HG02973 (cell line): Measurements from ENCODE around the gene MAD2L1BP.
"Not testable (repeated sequence)": the region's sequence is repeated elsewhere in the genome, so short reads cannot be mapped to it uniquely, and the experiment has no call there.

Experiments used
- ATAC-seq: cut with Tn5 transposase; IDR thresholded peaks from one replicate; pipeline ENCODE4 v1.9.1; 2021; ENCODE audit warnings: moderate library complexity; ENCODE audit not compliant: unreplicated experiment

MAD2L1BP gene, protein sequence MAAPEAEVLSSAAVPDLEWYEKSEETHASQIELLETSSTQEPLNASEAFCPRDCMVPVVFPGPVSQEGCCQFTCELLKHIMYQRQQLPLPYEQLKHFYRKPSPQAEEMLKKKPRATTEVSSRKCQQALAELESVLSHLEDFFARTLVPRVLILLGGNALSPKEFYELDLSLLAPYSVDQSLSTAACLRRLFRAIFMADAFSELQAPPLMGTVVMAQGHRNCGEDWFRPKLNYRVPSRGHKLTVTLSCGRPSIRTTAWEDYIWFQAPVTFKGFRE

DNA sequence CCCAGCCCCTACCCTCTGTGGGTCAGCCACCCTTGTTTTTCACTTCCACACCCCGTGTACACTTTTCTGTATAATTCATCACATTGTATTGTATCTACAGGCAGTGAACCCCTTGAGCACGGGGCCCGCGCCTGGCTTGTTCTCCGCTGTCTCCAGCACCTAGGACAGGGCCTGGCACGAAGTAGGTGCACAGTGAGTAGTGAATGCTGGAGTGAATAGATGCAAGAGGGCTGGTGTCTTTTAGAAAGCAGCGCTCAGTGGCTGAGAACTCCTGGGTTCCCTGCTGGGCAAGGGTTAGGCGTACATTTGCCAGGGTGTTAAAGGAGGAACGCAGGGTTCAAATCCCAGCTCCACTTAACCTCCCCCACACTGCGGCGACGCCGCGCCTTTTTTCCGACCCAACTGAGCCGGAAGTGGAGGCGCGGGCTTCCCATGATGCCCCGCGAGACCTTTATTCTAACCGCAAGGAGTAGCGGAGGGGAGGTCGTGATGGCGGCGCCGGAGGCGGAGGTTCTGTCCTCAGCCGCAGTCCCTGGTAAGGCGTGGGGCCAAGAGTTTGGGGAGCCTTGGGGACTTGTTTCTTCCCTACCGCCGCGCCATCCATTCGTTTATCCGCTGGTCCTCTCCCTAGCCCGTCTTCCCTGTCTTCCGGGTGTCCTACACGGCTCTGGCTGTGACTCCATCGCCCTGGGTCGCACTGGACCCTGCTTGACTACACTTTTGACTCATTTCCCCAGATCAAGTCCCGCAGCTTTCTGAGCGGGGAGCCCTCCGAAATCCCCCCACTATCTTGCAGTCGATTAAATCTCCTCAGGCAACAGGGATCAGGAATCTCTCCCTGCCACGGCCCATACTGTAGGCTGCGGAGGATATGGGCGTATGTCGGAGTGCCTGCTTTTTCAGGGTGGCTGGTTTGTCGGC, at the start of gene MAD2L1BP:
Gene MAD2L1BP, plus strand, starts transcription at position 454 of the 921 bp plus-strand sequence. Its CDS starts 36 bp downstream, at position 490.
- ATAC-seq, result peak; percentile 59

DNA sequence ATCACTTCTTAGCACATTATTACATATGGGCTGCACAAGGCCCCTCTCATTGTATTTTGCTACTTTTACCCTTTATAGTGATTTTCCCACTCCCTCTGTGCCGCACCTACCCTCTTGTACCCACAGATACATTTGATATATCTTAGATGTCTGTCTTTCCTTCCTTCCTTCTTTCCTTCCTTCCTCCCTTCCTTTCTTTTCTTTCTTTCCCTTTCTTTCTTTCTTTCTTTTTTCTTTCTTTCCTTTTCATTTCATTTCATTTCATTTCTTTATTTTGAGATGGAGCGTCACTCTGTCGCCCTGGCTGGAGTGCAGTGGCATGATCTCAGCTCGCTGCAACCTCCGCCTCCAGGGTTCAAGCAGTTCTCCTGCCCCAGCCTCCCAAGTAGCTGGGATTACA, 47.4 kb upstream of the MAD2L1BP start:
- ATAC-seq, result no peak

DNA sequence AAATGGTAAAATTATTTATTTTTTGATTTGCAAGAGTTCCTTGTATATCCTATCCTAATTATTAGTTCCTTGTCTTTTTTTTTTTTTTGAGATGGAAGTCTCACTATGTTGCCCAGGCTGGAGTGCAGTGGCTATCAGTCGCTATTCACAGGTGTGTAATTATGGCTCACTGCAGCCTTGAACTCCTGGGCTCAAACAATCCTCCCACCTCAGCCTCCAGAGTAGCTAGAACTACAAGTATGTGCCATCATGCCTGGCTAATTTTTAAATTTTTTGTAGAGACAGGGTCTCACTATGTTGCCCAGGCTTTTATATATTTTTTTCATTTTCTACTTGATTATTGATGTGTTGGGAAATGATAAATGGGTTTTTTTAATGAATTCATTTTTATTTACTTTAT, 46.1 kb upstream of the MAD2L1BP start:
- ATAC-seq, result not testable (repeated sequence)

DNA sequence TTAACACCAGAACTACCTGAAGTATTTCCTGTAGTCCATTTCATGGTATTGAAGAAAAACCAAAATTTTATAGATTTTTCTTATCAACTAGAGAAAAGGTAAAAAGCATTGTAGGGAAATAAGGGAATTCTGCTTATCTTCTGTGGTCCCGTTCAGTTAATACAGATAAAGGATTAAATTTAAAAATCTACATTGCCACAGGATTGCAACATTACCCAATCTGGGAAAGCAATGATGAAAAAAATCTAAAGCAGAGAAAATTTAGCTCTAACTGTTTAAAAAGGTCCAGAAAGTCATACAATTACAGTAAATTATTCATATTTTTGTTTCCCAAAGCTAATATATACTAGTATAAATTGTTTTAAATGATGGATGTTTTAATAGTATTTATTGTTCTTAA, 41.7 kb upstream of the MAD2L1BP start:
- no peak for ATAC-seq

DNA sequence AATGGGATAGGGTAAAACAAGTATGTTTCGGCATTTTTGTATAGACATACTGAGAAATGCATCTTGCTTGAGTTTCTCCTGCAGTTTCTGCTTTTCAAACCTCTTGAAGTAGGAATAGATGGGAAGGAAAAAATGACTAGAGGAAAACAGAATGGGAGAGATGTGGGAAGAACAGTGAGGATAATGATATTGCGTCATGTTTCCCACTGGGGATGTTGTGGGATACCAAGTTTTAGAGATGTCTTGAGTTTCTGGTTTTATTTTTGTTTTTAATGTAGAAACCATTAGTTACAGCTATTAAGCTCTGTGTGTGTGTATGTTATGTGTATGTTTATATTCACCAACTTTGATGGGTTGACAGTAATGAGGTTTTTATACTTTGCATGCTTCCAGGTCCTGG, 35.0 kb upstream of the MAD2L1BP start:
- ATAC-seq, result no peak

DNA sequence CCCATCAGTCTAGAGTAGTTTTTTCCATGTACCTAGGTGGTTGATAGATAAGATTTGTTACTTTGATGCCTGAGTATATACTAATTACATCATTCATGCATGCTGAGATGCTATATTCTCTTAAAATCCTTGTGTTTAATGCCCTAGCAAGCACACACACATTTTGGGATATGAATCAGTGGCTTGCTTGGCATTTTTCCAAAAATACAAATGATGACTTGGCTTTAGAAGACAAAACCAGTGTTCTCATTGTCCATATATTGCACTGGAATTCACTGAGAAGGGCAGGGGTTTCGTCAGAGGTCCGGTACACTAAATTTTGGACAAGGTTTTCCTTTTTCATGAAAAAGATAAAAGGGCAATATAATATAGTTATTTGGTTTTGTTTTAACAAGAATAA, 31.5 kb upstream of the MAD2L1BP start:
- no peak for ATAC-seq

DNA sequence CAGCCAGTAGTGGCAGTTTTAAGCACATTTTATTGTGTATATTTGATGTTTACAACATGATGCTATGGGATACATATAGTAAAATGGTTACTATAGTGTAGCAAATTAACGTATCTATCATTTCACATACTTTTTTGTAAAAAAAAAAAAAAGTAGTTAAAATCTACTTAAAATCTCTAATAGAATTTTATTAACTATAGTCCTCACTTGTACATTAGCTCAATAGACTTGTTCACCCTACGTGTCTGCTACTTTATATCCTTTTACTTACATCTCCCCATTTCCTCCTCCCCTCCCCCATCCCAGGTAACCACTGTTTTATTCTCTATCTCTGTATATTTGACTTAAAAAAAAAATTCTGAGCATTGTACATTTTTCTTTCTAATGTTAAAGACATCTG, 29.6 kb upstream of the MAD2L1BP start:
- no peak for ATAC-seq

DNA sequence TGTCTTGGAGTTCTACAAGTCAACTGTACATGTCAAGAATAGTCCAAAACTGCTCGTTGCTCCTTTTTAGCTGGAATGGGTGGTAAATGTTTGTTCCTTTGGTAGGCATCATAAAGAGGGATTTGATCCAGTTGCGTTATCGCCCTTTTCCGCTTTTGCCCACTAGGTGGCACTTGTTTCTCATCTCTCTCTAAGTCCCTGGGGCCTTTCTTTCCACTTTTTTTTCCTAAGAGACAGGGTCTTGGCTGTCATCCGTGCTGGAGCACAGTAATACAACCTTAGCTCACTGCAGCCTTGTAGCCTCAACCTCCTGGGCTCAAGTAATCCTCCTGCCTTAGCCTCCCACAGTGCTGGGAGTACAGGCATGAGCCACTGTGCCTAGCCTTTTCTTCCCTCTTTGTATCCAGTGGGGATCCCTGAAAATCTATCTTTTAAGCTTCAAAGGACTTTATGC, 27.3 kb upstream of the MAD2L1BP start:
- no peak for ATAC-seq

DNA sequence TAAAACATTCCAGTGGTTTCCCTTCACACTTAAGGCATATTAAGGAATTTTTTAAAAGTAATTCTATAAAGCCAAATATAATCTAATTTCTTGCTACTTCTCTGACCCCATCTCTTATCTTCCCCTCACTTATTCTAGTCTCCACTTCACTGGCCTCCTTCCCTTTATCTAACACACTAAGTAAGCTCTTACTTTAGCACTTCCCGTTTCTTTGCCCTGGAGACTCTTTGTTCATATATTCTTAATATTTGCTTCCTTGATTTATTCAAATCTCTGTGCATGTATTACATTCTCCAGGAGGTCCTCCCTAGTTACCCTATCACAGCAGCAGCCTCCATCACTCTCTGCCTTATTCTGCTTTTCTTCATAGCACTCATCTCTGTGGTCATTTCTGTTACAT, 26.8 kb upstream of the MAD2L1BP start:
- ATAC-seq, result no peak

DNA sequence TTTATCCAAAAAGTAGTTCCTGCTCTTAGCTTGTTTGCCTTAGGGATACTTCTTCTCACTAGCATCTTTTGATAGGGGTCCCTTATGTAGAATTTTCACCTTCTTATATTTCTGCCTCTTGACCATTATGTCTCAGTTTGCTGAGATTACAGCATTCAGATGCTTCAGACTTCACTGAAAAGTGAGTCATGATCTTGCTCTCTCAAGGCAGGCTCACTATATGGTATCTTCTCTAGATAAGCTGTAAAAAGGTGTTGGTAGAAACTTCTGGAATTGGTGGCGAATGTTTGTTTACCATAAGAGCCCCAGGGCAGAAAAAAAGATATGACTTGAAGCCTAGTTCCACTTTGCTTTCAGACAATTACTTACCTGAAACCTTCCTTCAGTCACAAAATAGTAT, 26.2 kb upstream of the MAD2L1BP start:
- ATAC-seq, result no peak

DNA sequence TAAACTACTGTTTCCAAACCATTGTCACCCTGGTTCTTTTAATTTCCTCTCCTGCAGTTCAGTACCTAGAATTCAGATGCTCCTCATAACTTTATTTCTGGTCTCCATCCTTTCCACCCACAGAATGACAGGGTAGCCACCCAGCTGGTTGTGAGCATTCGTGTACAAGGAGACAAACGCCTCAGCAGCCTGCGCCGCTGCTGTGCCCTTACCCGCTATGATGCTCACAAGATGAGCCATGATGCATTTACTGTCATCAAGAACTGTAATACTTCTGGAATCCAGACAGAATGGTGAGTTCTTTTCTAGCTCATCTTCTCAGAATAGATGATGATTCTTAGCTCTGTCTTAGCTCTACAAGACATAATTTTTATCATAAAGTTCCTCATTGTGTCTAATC, 25.2 kb upstream of the MAD2L1BP start:
- ATAC-seq, result no peak

DNA sequence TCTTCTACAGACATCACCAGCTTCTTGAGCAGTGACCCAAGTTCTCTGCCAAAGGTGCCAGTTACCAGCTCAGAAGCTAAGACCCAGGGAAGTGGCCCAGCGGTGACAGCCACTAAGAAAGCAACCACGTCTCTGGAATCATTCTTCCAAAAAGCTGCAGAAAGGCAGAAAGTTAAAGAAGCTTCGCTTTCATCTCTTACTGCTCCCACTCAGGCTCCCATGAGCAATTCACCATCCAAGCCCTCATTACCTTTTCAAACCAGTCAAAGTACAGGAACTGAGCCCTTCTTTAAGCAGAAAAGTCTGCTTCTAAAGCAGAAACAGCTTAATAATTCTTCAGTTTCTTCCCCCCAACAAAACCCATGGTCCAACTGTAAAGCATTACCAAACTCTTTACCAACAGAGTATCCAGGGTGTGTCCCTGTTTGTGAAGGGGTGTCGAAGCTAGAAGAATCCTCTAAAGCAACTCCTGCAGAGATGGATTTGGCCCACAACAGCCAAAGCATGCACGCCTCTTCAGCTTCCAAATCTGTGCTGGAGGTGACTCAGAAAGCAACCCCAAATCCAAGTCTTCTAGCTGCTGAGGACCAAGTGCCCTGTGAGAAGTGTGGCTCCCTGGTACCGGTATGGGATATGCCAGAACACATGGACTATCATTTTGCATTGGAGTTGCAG, 21.8 kb upstream of the MAD2L1BP start:
- ATAC-seq, result no peak

DNA sequence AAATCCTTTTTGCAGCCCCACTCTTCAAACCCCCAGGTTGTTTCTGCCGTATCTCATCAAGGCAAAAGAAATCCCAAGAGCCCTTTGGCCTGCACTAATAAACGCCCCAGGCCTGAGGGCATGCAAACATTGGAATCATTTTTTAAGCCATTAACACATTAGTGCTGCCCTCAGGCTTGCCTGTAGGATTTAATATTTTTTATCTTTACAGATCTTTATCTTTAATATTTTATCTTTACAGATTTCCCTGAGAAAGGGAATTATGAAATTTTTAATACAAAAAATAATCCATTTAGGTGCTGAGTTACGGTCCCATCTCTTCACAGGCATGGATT, 21.3 kb upstream of the MAD2L1BP start:
- ATAC-seq, result no peak

DNA sequence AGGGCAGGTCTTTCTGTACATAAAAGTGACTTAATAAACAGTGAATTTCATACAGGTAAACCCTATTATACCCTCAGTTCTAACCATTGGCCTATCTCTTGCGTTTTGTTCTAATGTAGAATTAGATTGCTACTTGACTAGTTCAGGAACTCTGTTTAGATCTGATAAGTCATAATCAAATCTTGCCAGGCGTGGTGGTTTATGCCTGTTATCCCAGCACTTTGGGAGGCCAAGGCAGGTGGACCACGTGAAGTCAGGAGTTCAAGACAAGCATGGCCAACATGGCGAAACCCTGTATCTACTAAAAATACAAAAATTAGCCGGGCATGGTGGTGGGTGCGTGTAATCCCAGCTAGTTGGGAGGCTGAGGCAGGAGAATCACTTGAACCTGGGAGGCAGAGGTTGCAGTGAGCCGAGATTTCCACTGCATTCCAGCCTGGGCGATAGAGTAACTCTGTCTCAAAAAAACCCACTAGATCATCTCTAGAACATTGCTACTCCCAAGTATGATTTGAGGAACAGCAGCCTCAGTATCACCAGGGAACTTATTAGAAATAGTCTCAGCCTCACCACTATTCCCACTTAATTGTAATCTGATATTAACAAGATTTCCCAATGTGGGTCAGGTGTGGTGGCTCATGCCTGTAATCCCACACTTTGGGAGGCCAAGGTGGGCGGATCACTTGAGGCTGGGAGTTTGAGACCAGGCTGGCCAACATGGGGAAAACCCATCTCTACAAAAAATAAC, 18.7 kb upstream of the MAD2L1BP start:
- no peak for ATAC-seq

DNA sequence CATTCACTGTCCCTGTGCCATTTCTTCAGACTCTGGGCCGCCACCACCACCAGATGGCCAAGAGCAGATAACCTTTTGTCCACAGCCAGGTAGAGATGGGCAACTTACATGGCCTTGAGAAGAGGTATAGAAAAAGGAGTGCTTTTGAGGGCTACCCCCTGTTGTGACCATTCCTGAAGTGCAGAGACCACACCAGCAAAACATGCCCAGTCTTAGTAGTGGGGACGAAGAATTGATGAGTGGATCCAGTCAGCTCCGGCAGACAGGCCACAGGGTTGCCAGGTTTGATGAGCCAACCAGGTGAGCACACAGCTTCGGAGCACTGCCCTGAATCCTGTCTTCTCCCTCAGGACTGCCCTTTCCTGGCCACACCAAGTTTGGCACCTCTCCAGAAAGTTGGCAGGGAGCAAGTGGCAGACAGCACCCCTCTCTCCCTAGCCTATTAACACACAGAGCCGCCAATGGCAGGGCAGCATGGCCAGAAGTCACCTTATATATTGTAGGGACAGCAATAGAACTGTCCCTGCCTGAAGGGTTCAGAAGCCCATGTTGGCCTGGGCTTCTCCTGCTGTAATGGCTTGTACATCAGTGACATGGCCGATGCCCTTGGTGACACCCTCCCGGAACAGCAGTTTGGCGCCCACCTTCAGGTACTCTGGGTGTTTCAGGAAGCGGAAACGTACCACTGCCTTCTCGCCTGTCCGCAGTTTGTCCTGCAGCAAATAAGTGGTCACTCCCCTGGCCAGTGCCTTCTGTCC, 14.4 kb upstream of the MAD2L1BP start:
- ATAC-seq, result no peak

DNA sequence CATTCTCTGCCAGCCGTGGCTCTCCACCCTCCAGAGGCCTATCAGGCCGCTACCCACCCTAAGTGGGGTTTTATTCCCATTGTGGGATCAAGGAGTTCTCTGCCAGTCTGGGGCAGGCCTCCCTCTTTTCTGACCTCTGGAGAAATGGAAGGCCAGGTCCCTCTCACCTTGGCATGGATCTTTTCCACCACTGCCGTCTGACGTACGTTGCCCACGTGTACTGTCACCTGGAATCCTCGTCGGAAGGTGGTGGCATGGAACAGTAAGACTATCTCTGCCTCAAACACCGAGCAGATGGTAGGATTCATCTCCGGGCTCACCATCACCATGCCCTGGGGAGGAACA, 13.8 kb upstream of the MAD2L1BP start:
- no peak for ATAC-seq

DNA sequence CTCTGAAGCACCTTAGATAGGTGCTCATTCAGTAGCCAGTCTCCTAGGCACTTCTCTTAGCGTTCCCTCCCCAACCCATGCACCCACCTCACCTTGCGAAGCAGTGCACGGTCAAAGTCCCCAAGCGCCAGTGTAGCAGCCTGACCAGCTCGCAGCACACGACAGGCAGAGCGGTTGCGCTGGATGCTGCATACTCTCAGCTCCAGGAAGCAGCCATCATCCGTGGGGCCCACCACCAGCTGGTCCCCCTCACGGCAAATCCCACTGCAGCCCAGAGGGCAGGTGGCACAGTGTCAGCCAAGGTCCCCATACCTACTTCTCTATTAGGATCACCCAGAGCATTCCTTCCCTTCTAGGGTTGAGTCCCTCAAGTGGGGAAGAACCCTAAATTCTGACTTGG, 13.1 kb upstream of the MAD2L1BP start:
- no peak for ATAC-seq

DNA sequence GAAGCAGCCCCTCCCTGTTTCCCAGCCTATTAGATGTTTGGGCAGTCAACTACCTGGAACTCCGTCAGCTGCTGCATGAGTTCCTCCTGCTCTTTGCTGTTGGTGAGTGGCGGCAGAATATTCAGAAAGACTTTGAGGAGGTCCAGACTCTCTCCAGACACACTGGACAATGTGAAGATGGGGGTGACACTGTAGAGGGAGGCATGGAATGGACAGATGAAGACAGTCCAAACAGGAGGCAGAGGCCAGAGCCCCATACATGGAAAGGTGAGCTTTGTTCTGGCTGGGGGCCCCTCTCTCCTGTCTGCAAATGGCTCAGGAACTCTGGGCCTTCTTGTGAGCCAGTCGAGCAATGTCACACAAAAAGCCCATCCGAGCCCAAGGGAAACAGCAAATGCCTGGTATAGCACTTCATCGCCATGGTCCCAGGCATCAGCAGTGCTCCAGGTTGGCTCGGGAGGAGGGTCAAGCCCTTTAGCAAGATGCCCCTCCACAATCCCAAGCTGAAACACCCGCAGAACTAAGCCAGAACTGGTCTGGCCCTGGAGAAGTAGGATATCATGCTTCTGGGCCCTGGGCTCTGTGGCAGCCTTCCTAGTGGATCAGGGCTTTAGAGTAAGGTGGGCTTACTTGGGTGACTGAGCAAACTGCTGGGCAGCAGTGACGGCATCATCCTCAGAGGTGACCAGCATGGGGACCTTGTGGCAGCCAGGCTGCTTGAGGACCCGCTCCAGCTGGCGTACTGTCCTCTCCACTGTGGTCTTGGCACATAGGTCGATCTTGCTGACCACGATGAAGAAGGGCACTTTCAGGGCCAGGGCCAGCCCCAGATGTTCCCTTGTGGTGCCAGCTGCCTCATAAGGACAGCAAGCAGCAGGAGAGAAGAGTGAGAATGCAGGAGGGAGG, 11.5 kb upstream of the MAD2L1BP start:
- no peak for ATAC-seq

DNA sequence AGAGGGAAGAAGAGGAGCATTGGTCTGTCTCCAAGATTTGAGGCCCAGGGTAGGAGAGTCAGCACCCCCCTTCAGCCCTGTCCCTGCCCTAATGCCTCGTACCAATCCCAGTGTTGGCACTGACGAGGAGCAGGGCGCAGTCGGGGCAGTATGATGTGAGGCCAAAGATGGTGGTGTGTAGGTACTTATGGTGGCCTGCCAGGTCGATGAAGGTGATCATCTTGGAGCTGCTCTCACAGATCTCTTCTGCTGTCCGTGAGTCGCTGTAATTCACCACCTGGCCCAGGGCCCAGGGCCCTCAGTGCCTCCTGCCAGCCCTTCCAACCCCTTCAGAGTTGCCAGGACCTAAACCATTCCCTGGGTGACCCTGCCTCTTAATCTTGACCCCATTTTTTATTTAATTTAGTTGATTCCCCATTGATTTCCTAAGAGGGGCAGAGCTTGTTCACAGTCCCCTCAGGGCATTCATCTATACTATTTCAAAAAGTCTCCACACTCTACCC, 10.8 kb upstream of the MAD2L1BP start:
- ATAC-seq, result no peak
